GM19043 (cell line): ENCODE measurements around the gene MAP3K20.
"Not testable (repeated sequence)": the region's sequence is repeated elsewhere in the genome, so short reads cannot be mapped to it uniquely, and the experiment has no call there.

ENCODE experiments used
- ATAC-seq: cut with Tn5 transposase; IDR thresholded peaks from one replicate; pipeline ENCODE4 v1.9.1; 2021; ENCODE audit warnings: low read depth; ENCODE audit not compliant: unreplicated experiment

Gene MAP3K20

DNA sequence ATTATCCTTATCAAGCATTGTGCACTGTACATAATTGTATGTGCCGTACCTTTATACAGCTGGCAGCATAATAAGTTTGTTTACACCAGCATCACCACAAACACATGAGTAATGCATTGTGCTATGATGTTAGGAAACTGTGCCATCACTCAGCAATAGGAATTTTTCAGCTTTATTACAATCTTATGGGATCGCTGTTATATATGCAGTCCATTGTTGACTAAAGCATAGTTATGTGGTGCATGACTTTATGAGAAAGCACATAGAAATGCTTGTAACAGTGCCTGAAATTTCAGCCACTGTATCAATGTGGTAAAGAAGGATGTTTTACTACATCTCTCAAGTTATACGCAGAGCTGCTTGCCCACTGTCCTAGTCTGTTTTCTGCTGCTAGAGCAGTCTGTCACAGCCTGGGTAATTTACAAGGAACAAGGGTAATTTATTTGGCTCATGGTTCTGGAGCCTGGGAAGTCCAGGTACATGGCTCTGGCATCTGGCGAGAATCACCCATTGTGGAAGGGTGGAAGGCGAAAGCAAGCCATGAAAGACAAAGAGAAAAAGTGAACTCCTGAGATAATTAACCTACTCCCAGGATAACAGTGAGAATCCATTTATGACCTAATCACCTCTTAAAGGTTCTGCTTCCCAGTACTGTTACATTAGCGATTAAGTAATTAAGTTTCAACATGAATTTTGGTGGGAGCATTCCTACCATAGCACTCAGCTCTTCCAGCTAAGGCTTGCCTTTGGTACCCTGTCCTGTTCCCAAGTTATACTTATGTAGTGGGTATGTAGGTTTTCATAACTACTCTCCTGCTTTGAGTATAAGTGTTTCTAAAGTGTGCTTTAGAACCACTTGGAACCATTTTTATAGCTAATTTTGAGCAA, 4.6 kb downstream of the MAP3K20 start:
- ATAC-seq, result no peak

- no peak for ATAC-seq
Measured at GRCh38 chr2:173086518-173087213, 11.0 kb downstream of the MAP3K20 start.

DNA sequence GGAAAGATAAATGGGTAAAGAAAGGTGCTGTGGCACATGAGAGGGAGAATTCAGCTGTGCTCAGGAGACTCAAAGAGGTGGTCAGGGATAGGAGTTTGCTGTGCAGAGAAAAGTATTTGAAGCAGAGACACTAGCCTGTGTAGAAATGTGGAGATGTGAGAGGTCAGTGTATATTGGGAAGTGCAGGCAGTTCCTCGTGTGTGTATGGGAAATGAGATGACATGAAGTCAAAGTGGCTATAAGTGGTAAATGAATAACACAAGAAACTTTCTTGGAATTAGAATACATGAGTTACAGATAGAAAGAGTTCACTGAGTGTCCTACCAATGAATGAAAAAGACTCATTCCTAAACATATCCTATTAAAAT, 11.6 kb downstream of the MAP3K20 start:
- ATAC-seq, result no peak

DNA sequence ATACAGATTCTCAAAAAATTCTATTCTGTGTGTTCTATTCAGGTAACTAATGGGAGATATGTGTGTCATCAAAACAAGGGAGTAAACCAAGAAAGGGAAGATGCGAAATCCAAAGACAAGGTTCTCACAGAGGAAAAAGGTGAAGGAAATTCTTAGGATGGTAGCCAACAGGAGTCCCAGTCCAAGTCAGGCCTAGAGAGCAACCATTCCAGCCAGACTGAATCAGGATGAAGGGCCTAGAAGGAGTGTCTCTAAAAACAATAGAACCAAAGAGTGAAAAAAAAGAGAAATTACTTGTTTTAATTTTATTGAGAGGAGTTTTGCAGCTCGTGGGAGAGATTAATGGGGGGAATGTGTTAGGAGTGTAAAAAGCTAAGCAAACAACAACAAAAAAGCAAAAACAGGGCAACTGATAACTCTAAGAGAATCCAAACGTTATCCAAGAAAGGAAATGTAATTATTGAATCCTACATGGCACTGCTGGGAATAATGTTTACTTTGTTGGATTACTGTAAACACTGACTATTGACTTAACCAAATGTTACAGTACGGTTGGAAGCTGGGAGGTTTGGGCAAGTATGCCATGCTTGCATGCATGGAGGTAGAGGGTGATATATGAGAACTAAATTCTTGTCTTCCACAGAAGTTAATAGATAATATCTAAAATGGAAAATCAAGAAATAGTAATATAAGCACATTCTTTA, 12.3 kb downstream of the MAP3K20 start:
- ATAC-seq, result no peak

DNA sequence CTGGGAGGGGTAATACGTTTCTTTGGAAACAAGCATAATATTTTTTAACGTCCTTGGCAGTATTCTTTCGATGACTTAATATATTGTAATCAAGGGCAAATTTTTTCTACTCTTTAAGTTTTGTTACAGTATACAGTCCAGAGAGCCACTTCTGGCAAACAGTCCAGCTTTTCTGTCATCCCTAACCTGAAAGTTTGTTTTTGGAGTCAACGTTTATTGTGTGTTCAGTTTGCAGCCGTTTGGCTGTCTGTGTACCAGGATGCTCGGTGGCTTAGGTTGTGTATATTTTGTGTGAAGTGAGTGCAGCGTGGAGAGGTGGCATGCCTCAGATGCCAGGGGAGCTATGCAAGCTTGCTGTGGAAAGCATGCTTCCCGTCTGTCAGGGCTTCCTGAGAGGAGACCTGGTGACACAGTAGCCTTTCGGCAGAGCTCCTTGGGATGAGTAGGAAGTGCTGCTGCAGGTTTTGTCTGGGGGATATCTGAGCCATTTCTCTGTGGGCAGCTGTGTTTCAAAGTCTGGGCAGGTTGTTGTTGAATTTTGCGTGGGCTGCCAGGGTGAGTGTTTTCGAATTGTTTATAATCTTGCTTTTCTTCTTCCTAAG, 14.7 kb downstream of the MAP3K20 start:
- ATAC-seq, result no peak

GRCh38 chr2:173090973-173091660, 15.5 kb downstream of the MAP3K20 start:
- ATAC-seq, result no peak

GRCh38 chr2:173091910-173092309, 16.3 kb downstream of the MAP3K20 start:
- ATAC-seq, result no peak

DNA sequence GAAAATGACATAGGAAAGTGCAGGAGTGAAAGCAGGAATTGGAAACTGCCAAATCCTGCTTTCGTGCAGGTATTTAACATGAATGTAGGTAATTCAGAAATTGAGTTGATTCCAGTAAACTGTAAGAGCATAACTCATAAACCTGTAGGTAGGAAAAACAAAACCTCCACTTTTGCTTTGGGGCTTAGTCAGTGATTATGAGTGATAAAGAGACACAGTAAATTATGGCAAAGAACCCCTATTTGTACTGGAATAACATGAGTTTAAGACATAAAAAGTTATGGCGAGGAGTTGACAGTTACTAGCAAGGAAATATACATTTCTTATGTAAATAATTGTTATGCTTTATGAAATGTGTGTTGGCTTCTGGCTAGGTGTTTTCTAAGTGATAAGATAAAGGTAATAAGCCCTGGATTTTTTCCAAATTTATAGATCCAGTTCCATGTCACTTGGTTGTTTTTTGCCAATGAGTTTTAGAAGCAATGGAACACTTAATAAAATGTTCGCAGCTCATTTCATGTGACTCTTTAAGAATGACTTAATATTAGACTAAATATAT, 17.3 kb downstream of the MAP3K20 start:
- no peak for ATAC-seq

- ATAC-seq, result not testable (repeated sequence)
Measured at GRCh38 chr2:173093617-173094016, 18.0 kb downstream of the MAP3K20 start.

DNA sequence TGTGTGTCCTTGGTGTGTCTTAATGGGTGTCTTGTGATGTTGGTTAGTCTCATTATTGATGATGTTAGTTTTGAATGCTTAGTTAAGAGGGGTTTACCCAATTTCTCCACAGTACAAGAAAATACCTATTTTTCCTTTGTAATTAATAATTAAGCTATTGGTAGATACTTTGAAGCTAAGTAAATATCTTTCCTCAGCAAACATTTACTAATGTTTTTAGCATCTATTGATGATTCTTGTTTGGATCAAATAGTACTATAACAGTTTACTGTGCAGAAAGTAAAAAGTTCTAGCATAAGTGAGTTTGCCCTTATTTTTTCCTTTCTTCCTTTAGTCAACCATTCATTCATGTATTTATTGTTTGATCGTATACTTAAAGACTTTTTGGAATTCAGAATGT, 19.1 kb downstream of the MAP3K20 start:
- no peak for ATAC-seq

- no peak for ATAC-seq
Measured at GRCh38 chr2:173095356-173095755, 19.7 kb downstream of the MAP3K20 start.

DNA sequence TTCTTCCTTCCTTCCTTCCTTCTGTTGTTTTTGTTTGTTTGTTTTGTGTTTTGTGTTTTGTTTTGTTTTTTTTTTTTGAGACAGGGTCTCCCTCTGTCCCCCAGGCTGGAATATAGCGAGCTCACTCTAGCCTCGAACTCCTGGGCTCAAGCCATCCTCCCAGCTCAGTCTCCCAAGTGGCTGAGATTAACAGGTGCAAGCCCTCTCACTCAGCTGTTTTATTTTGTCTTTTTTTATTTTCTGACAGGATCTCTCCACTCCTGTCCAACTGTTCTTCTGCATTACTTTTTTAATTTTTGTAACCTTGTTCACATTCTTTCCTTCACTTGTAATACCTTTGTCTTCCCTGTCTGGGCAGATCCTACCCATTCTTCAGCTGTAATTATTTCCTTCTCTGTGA, 23.6 kb downstream of the MAP3K20 start:
- ATAC-seq, result no peak

DNA sequence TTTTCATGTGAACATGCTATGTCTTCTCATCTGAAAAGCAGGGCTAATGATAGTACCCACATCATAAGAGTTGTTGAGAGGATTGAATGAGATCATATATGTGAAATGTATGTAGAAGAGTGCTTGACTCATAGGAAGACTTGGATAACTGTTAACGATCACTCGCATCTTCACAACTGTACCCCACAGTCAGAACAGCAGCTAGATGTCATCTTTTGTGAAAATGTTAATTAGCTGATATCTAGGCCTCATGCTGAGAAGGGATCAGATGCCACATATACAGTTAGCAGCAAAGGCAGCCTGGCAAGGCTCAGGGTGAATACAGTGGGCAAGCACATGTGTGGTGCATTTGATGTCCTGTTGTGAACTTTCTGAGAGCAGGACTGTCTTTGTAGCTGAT, 24.2 kb downstream of the MAP3K20 start:
- ATAC-seq, result no peak

GRCh38 chr2:173101687-173102086, 26.0 kb downstream of the MAP3K20 start:
- ATAC-seq, result no peak

- no peak for ATAC-seq
Measured at GRCh38 chr2:173104156-173104555, 28.5 kb downstream of the MAP3K20 start.

GRCh38 chr2:173106959-173107628, 31.4 kb downstream of the MAP3K20 start:
- no peak for ATAC-seq

DNA sequence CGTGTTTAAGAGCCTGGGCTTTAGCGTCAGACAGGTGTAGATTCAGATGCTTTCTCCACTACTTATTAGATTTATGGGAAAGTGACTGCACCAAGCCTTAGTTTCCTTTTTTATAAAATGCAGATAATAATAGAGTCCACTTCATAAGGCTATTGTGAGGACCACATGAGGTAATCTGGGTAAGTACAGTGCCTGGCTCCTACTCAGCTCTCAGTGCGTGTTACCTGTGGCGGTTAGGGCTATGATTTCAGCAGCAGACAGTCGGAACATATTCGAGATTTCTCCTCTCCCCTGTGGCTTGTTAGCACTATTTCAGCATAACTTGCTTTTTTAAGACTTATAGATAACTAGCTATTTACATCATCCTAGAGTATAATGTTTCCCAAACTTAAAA, 32.0 kb downstream of the MAP3K20 start:
- no peak for ATAC-seq

GRCh38 chr2:173109253-173110188, 33.9 kb downstream of the MAP3K20 start:
- no peak for ATAC-seq
